Fibroblast of skin of right biceps (primary cell): ENCODE measurements around the gene ITGA2.
"Not testable (repeated sequence)": the region's sequence is repeated elsewhere in the genome, so short reads cannot be mapped to it uniquely, and the experiment has no call there.

ENCODE experiments used
- DNase-seq: peaks from one replicate; pipeline ENCODE4 v3.0.0-alpha.2; 2013

Gene ITGA2

DNA sequence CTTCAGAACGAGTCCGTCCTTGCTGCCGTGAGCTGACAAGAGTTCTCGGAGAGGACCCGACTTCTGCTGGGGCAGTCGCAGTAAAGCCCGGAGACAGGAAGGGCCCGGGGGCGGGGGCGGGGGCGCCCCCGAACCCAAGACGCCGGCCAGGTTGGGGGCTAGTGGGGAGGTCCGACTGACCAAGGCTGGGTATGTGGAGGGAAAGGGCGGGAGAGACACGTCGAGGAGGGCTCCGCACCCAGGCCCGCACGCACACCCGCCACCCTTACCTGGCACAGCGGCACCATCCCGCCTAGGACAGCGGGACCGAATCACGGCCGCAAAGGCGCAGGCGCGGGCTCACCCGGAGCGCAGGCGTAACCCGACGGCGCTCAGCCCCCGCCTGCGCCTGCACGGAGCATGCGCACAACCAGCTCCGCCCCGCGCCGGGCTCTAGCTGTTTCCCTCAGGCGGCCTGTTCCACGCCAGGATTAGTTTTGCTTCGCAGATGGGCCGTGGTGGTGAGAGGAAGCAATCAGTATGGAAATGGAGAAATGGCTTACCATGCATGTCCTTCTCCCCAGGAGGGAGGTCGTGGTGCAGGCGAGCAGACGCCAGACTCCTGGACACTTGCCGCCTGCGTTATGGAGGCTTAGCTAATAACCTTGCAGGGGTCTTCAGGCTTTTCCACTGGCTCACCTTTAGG is 120.4 kb downstream of the ITGA2 start, which contains the start of gene MOCS2:
Gene MOCS2 (minus strand): TSS at position 315 of the 685 bp plus-strand sequence. CDS start 2,583 bp downstream, outside the sequence.
- peak; percentile 87 for DNase-seq

DNA sequence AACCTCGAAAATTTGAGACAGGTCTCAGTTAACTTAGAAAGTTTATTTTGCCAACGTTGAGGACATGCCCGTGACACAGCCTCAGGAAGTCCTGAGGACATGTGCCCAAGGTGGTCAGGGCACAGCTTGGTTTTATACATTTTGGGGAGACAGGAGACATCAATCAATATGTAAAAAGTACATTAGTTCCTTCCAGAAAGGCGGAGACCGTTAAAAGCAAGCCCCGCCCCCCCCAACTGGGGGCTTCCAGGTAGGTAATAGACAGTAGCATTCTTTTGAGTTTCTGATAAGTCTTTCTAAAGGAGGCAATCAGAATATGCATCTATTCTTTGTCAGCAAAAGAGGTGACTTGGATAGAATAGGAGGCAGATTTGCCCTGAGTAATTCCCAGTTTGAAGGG is 121.0 kb downstream of the ITGA2 start:
- DNase-seq = no peak

DNA sequence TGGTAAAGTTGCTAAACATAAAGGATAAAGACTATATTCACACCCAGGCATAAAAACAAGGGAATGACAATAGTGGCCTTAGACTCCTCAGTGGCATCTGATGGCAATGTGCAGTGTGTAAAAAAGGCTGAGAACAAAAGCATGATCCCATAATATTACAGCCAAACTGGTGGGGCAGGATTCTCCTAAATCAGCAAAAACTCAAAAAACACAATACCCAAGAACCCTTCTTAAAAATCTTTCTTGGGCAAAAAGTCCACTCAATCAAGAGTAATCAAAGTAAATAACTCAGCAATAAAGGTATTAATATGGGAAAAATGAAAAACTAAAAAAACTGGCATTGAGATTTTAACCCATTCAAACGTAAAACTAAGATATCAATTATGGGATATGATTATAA is 122.0 kb downstream of the ITGA2 start:
- no peak for DNase-seq

DNA sequence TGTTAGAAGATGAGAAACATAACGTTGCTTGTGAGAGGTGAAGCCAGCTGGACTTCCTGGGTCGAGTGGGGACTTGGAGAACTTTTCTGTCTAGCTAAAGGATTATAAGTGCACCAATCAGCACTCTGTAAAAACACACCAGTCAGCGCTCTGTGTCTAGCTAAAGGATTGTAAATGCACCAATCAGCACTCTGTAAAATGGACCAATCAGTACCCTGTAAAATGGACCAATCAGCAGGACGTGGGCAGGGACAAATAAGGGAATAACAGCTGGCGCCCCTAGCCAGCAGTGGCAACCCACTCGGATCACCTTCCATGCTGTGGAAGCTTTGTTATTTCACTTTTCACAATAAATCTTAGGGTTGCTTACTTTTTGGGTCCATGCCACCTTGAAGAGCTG is 123.2 kb downstream of the ITGA2 start:
- not testable (repeated sequence) for DNase-seq

DNA sequence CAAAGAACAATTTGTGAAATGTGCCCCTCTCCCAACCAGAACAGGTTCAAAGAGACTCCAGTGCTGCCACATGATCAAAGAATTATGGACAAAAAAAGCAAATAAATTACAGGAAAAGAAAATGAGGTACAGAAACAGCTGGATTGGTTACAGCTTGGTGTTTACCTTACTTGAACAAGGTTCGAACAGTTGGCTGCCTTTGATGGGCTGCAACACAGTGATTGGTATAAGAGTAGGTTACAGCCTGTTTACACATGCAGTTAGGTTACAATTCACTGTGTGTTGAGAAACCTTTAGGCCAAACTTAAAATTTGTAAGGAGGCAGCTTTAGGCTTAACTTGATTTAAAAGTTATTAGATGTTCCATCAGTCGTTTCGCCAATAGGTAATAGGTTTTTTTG is 123.8 kb downstream of the ITGA2 start:
- no peak for DNase-seq

DNA sequence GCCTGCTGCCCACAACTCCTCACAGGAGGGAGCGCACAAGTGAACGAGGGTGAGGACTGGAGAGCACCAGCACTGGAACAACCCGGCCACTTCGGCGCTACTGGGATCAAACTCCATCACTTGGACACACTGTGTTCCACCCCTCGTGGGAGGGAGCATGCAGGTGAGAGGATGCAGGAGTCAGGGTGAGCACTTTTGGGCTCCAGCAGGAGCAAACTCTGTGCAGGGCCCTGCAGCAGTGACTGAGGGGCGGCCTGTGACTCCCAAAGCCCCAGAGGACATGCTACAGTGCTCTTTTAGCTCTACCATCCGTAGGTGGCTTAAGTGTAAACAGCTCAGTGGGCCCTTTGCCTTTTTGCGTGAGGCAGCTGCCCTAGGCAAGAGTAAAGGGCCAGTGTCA is 124.8 kb downstream of the ITGA2 start:
- DNase-seq = no peak

DNA sequence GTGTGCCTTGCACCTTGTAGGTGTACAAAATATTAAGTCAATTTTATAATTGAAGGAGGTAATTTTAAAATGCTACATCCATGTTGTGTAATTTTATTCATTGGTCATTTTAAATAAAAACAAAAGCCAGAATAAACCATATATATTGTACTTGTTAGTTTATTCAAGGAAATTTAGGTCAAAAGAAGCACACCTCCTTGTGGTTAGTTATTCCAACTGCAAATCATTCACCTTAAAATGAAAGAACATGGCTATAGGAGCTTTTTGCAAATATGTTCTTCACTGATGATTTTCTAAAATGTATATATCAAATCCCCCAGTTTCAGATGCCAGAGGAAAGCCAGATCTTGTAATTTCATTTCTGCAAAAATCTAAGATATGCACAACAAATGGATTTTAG is 125.8 kb downstream of the ITGA2 start:
- DNase-seq = peak; percentile 10

DNA sequence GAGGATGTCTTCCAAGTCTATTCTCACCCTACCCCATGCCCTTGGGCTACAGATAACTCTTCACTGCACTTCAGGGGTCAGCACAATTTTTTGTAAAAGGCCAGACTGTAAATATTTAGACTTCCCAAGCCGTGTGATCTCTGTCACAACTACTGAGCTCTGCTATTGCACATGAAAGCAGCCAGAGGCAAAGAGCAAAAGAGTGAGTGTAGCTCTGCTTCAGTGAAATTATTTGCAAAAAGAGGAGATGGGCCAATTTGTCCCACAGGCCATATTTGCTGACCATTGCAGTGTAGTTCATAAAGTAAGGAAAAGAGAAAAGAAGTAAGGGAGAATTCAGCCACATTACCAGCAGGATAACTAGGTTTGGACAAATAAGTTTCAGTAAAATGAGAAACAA is 127.4 kb downstream of the ITGA2 start:
- DNase-seq = no peak

DNA sequence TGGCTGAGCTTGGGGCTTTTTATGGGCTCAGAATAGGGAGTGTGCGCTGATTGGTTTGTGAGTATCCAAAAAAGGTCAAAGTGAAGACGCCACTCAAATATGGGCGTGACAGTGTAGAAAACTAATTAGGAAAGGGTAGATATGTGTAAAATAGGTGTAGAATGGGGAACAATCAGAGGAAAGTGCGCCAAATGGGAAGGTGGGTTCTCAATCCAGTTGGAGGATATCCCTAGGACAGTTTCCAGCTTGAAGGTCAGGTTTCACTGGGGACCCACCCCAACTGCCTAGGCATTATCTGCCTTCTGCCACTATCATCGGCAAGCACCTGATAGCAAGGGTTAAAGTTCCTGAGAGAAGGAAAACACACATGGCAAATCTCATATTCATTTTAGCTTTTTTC is 129.7 kb downstream of the ITGA2 start:
- DNase-seq = no peak

DNA sequence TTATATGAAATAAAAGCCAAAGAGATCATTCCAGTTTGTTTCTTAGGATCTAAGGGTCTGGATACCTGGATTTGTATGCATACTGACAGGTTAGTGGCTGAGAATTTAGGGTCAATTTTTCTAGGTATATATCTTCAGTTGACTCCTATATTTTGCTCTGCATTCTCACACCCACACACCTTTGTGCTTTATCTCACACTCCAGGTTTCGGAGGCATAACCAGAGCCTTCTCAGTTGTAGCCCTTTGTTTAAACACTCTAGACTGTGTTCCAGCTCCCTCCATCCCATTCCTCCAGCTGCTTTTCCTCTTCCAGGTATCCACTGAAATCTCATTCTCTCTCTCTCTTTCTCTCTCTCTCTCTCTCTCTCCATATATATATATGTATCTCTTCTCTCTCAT is 131.0 kb downstream of the ITGA2 start:
- DNase-seq = no peak

DNA sequence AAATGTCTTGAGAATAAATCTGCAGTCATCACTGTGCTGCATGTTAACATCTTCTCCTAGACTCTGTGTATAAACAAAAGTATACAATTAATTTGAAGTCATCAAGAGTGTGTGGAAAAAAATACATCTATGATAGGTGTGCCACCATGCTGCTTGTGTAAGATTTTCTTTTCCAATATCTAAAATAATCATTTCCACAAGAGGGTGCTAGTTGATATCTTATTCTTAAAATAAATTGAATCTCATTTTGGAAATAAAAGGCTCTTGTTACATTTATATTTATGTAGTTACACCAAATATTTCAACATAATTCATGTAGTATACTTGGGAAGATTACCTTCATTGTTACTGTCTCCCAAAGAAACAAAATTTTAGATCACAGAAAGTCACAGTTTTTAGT is 134.6 kb downstream of the ITGA2 start:
- DNase-seq = peak; percentile 30

DNA sequence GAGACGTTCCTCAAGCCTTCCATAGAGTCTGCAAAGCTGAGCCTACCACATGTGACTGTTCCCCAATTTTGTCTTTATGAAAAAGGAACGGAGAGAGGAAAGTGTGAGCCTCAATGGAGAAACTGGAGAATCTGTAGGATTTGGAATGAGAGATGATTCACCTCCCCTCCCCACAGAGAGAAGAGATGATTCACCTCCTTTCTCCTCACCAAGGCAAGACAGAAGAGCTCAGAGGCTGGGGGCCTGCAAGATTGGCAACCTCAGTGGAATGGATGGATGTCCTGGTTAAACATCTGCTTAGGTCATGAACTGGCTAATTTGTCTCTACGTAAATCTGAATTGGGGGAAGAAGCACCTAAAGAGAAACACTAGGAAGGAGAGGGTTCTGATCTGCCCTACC is 137.4 kb downstream of the ITGA2 start:
- peak; percentile 87 for DNase-seq

DNA sequence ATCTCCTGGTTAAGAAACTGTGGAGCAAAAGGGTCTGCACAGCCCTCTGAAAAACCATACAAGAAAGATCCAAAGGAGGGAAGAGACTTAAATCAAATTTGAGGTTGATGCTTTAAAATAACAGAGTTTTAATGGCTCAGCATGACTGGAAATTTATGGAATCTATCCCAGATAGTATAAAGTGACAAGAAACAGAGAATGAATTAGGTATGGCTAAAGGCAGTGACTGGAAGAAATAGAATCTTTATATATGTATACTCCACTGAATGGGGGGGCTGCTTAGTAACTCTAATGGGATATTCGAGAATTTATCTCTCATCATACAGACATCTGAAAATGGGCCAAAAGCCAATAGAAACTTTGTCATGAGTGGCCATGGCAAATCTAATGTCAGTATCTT is 138.0 kb downstream of the ITGA2 start:
- DNase-seq = no peak

DNA sequence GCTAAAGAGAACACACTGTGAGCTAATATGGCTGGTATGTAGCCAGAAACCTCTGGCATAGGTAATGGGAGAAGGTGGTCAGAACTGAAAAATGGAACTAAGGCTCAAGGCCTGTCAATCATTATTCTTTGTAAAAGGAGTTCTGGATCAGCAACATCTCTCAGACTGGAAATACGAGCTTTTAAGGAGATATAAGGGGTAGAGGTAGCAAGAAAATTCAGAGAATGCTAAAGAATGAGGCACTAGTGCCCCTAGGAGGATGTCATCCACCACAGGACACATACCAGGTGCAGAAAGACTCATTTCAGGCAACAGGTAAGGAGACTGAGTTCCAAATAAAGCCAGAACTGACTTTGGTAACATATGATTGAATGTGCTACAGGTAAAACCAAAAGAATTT is 139.3 kb downstream of the ITGA2 start:
- no peak for DNase-seq

DNA sequence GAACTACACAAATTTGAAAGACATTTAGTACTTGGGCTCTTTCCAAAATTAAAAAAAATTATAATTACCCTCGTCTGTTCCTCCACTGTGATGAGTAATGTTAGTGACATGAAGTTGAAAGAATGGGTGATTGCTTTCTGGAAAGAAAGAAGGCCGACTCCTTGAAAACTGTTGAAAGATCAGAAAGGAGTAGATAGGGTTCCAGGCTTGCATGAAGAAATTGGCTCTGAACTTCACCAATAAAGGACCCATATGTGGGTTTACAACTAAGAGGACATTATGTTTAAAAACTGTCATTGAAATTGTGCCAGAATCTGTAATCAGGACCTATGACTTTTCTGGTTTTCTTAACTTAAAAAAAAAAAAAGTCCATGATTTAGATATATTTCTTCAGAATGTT is 141.1 kb downstream of the ITGA2 start:
- DNase-seq = peak; percentile 83

DNA sequence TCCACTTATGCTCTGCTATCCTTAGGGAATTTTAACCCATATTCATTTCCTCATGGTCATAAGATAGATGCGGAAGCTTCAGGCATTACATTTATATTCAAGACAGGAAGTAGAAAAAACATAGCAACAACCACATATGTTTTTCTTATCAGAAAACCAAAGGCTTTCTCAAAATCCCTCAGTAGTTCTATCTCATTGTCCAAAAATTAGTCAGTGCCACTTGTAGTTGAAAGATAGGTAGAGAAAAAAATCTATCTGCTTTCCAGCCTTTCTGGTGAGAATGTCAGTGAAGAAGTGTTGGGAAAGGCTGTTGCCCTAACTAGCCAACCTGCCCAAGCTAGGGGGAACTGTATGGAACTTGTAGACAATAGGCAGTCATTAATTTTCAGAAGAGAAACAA is 143.9 kb downstream of the ITGA2 start:
- DNase-seq = no peak
